Gastrocnemius medialis (tissue), 4 donors: ENCODE results near the gene ARHGEF10L.

ENCODE experiments used
- CTCF ChIP-seq, 5 experiments: fragments of 450-650 bp in 3 of 5; fragments of 200-600 bp in 2 of 5; sonication (generic) in 2 of 5; IDR thresholded peaks in 4 of 5; conservative IDR thresholded peaks in 1 of 5; 1 replicate in 4 of 5; 2 replicates in 1 of 5; pipeline ENCODE4 v1.5.1; 2016 to 2019; ENCODE audit warnings: antibody characterized with exemption in 5 of 5, mild to moderate bottlenecking in 3 of 5, moderate library complexity in 3 of 5
- POLR2A ChIP-seq, 2 donors: fragments of 450-650 bp; IDR thresholded peaks; one replicate each; pipeline ENCODE4 v1.6.1; 2017; ENCODE audit warnings: antibody characterized with exemption in 2 of 2, mild to moderate bottlenecking in 2 of 2, moderate library complexity in 2 of 2

GRCh38 chr1:17516303-17517214 is 22.9 kb upstream of the ARHGEF10L start:
- TF ChIP-seq CTCF (IDR thresholded peaks at IDR 0.05 in 4 of 5, conservative IDR thresholded peaks at IDR 0.05 in 1 of 5) = no peak
- TF ChIP-seq POLR2A (IDR thresholded peaks at IDR 0.05) = no peak
